Measurements from ENCODE around the gene PPM1J.
"Not testable (repeated sequence)": the region's sequence is repeated elsewhere in the genome, so short reads cannot be mapped to it uniquely, and the experiment has no call there.

The PPM1J gene

GRCh38 chr1:112715264-112716053 is at the start of gene PPM1J:
Gene PPM1J (minus strand): TSS chr1:112715332. CDS start chr1:112715301, 31 bp downstream.
- peak; percentile 93 for DNase-seq

GRCh38 chr1:112762541-112763500 is 47.7 kb upstream of the PPM1J start:
- no peak for DNase-seq

- DNase-seq = no peak
Observed at GRCh38 chr1:112761714-112762480, 46.8 kb upstream of the PPM1J start.

GRCh38 chr1:112759228-112759627 is 44.1 kb upstream of the PPM1J start:
- DNase-seq = no peak

GRCh38 chr1:112754116-112754628 is 39.0 kb upstream of the PPM1J start:
- DNase-seq = no peak

GRCh38 chr1:112748396-112748795 is 33.3 kb upstream of the PPM1J start:
- no peak for DNase-seq

- DNase-seq = peak; percentile 60
Observed at GRCh38 chr1:112744009-112744578, 29.0 kb upstream of the PPM1J start.

GRCh38 chr1:112743174-112744008 is 28.3 kb upstream of the PPM1J start:
- DNase-seq = no peak

- DNase-seq = no peak
Observed at GRCh38 chr1:112737573-112737972, 22.4 kb upstream of the PPM1J start.

- no peak for DNase-seq
Observed at GRCh38 chr1:112735752-112736151, 20.6 kb upstream of the PPM1J start.

- DNase-seq = no peak
Observed at GRCh38 chr1:112731451-112731850, 16.3 kb upstream of the PPM1J start.

GRCh38 chr1:112729909-112730308 is 14.8 kb upstream of the PPM1J start:
- no peak for DNase-seq

GRCh38 chr1:112729011-112729410 is 13.9 kb upstream of the PPM1J start:
- DNase-seq = not testable (repeated sequence)

GRCh38 chr1:112728306-112728971 is 13.3 kb upstream of the PPM1J start:
- DNase-seq = not testable (repeated sequence)

- no peak for DNase-seq
Observed at GRCh38 chr1:112727716-112728115, 12.6 kb upstream of the PPM1J start.

GRCh38 chr1:112724240-112724639 is 9.1 kb upstream of the PPM1J start:
- DNase-seq = not testable (repeated sequence)

- no peak for DNase-seq
Observed at GRCh38 chr1:112723511-112723839, 8.3 kb upstream of the PPM1J start.

- peak; percentile 61 for DNase-seq
Observed at GRCh38 chr1:112722601-112723510, 7.7 kb upstream of the PPM1J start.

- DNase-seq = peak; percentile 29
Observed at GRCh38 chr1:112721966-112722524, 6.9 kb upstream of the PPM1J start.
